ENCODE measurements around the gene RPL13A. TPM values are rescaled to one million over a fixed set of nuclear protein-coding genes. Genes with fewer than 3 reads are reported as not detected.
"Not testable (repeated sequence)": the region's sequence is repeated elsewhere in the genome, so short reads cannot be mapped to it uniquely, and the experiment has no call there.

Gene RPL13A
- total RNA-seq (2014; rRNA removed; shearing (Covaris generic)) = 3,401 and 3,992 TPM in 2 replicates
- polyA plus RNA-seq (2014; cell fraction: nucleus; rRNA removed) = 1,983 and 2,194 TPM in 2 replicates

DNA sequence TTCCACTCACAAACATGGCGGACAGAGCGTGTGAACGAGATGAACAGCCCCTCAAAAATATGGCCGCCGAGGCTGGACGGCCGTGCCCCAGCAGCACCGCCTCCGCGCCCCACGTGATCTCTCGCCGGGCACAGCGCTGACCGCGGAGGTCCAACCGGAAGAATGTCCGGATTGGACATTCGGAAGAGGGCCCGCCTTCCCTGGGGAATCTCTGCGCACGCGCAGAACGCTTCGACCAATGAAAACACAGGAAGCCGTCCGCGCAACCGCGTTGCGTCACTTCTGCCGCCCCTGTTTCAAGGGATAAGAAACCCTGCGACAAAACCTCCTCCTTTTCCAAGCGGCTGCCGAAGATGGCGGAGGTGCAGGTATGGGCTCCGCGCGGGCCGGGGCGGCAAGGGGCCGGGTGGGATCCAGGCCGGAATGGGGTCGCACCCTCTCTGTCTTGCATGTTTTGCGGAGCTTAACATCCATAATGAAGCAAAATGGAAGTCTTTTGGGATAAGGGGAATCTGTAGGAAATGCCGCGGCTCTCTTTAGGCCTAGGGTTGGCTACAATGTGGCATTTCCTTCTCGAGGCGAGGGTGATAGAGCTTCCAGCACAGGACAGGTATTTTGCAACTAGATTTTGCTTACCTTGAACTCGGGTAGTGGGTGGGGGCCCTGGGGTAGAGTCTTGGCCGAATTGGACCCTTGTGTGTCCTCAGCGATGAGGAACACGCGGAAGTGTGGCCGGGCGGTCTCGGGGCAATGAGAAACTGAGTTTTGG is at the start of gene RPL13A:
RPL13A (plus strand) TSS at position 332 of the 769 bp plus-strand sequence; CDS start at position 354, 22 bp downstream.
- DNase-seq (ENCODE audit: extremely low read depth, low read depth) = peak; percentile 98

GRCh38 chr19:49438261-49438660 is 49.1 kb upstream of the RPL13A start:
- no peak for DNase-seq (ENCODE audit: extremely low read depth, low read depth)

DNA sequence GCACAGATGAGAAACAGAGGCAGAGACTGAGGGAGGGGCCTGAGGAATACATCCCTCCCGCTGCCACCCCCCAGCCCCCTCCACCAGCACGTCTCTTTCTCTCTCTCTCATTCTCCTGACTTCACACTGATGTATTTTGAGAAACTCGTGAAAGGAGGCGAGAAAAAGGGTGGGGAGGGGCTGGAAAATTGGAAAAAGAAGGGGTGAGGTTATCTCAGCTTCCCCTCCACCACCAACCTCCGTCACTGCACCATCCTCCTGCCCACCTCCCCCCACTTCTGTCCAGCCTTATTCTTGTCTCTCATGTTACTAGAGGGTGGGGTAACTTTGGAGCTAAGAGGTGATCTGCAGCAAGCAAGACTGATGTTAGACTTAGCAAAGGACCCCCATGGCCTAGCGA is 47.6 kb upstream of the RPL13A start:
- DNase-seq (ENCODE audit: extremely low read depth, low read depth) = no peak

GRCh38 chr19:49440439-49441209 is 46.8 kb upstream of the RPL13A start:
- DNase-seq (ENCODE audit: extremely low read depth, low read depth) = no peak

GRCh38 chr19:49441210-49441959 is 46.0 kb upstream of the RPL13A start, which contains the start of gene SLC17A7:
Gene SLC17A7 (minus strand): TSS chr19:49441527. CDS start chr19:49441379, 148 bp downstream.
- DNase-seq (ENCODE audit: extremely low read depth, low read depth) = no peak

GRCh38 chr19:49441960-49442350 is 45.5 kb upstream of the RPL13A start:
- DNase-seq (ENCODE audit: extremely low read depth, low read depth) = no peak

GRCh38 chr19:49442354-49442753 is 45.1 kb upstream of the RPL13A start:
- DNase-seq (ENCODE audit: extremely low read depth, low read depth) = no peak

DNA sequence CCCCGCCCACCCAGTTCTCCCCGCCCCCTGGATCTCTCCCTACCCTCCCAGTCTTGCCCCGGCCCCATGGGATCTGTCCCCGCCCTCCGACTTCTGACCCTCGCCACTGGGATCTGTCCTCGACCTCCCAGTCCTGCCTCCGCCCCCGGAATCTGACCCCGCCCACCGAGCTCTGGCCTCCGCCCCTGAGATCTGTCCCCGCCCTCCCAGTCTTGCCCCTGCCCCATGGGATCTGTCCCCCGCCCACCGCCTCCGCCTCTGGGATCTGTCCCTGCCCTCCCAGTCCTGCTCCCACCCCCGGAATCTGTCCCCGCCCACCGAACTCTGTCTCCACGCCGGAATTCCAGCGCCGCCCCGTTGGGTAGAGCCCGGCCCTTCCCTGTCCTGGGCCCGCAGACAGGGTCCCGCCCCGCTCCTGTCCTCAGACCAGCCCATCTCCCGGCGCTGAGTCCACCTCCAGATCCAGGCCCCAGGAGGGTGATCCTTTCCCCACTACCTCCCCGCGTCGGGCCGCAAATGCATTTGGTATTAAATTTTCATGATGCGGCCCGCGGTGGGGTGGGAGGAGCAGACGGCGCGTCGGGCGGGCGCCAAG is 44.5 kb upstream of the RPL13A start:
- DNase-seq (ENCODE audit: extremely low read depth, low read depth) = peak; percentile 85

- DNase-seq (ENCODE audit: extremely low read depth, low read depth) = peak; percentile 88
These were observed 43.9 kb upstream of the RPL13A start for GRCh38 chr19:49443366-49444099.

DNA sequence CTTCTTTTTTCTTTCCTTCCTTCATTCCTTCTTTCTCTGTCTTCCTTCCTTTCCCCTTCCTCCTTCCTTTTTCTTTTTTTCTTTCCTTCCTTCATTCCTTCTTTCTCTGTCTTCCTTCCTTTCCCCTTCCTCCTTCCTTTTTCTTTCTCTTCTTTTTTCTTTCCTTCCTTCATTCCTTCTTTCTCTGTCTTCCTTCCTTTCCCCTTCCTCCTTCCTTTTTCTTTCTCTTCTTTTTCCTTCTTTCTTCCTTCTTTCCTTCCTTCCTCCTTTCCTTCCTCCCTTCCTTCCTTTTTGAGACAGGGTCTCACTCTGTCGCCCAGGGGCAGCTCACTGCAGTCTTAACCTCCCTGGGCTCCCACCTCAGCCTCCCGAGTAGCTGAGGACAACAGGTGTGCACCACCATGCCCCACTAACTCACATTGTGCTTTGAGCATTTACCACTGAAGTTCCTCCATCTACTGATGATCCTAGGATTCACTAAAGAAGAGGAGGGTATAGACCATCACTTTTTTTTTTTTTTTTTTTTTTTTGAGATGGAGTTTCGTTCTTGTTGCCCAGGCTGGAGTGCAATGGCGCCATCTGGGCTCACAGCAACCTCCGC is 43.2 kb upstream of the RPL13A start:
- not testable (repeated sequence) for DNase-seq (ENCODE audit: extremely low read depth, low read depth)

GRCh38 chr19:49445997-49446396 is 41.4 kb upstream of the RPL13A start:
- no peak for DNase-seq (ENCODE audit: extremely low read depth, low read depth)

DNA sequence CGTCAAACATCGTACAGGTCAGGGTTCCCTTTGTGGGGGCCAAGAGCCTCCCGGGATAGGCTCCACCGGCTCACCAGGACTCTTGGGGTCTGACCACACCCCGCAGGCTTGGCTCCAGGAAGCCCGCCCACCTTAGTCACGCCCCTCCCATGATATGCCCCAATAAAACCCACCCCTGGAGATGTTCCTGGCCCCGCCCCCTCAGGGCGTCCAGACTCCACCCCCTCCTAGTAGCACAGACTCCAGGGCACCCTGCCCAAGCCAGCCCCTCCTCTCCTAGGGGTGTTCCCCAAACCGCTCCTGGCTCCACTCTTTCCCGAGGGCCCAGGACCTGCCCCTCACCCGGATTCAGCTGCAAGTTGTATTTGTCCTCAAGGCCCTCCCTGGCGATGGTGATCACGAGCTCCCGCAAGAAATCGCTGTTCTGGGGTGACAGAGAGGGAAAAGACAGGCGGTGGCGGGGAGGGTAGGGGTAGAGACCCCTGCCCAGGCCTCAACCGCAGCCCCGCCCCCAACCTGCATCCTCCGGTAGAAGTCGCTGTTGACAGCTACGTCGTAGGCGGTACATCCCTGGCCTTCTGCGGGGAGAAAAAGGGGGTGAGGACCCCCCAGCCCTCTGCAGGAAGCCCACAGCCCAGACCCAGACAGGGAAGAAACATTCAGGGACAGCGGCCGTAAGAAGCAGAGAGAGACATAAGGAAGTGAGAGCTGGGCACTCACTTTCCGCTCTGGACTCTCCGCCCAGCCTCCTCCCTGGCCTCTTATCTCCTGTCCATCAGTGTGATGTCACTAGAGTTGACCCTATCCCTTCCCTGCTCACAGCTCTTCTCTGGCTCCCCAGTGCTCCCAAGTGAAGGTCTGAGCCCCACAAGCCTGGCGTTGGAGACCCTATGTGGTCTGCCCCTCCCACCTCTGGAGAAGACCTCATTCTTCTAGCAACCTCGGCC is 39.6 kb upstream of the RPL13A start:
- no peak for DNase-seq (ENCODE audit: extremely low read depth, low read depth)

- no peak for DNase-seq (ENCODE audit: extremely low read depth, low read depth)
These were observed 39.0 kb upstream of the RPL13A start for GRCh38 chr19:49448432-49448786.

DNA sequence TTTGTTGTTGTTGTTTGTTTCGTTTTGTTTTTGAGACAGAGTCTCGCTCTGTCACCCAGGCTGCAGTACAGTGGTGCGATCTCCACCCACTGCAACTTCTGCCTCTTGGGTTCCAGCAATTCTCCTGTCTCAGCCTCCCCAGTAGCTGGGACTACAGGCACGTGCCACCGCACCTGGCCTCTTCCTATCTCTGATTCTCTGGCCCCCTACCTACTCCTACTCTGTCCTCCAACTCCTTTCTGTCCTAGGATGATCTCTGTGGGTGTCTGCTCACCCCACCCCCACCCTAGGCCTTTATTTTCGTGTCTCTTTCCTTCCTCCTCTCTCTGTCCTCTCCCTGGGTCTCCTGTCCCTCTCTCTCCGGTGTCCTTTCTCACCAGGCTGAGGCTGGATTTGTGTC is 37.0 kb upstream of the RPL13A start:
- DNase-seq (ENCODE audit: extremely low read depth, low read depth) = no peak

DNA sequence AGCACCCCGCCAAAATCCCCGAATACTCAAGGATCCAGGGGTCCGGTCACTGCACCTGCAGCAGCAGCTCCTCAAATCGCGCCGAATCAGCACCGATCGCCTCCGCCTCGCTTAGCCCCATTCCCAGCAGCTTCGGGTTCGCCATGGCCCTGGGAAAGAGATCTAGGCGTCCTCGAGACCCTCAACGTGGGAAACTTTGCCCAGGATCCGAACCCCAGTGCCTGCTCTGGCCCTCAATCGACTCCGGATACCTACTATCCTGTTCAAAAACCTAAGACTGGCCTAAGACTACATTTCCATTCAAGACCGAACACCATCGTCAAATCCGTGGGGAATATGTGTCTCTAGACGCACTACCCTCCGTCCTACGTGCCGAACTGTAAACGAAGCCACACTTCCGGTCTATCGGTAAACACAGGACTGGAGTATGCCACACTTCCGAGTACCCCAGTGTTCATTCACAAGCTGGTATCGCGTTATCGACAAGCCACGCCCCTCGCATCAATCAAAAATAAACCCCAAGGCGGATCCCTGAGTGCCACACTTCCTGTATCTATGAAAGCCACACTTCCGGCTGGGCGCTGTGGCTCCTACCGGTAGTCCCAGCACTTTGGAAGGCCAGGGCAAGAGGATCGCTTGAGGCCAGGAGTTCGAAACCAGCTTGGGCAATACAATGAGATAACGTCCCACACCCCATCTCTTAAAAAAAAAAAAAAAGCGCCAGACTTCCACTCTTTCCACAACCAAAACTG is 35.8 kb upstream of the RPL13A start, which contains the start of gene PIH1D1:
PIH1D1 (minus strand) TSS at position 385 of the 752 bp plus-strand sequence; CDS start at position 145, 240 bp downstream.
- DNase-seq (ENCODE audit: extremely low read depth, low read depth) = peak; percentile 98

GRCh38 chr19:49453013-49453756 is 34.2 kb upstream of the RPL13A start, which contains the start of gene ALDH16A1:
Gene ALDH16A1 (plus strand): TSS chr19:49453225. CDS start chr19:49453332, 107 bp downstream.
- peak; percentile 95 for DNase-seq (ENCODE audit: extremely low read depth, low read depth)

Measured in NCI-H460 (cell line).